A549 (cell line): ENCODE data around the gene NNMT. TPM values are rescaled to one million over a fixed set of nuclear protein-coding genes. Genes with fewer than 3 reads are reported as not detected.

ENCODE experiments used
- ATAC-seq, 2 experiments: fragments of 200-7000 bp in 1 of 2; fragments of >200 bp in 1 of 2; cut with Nextera tagmentation in 1 of 2; cut with Tn5 transposase in 1 of 2; 3 replicates each; pipeline versions ENCODE4 v1.8.0 to v1.9.1; 2018 to 2020; ENCODE audit warnings: mild to moderate bottlenecking in 1 of 2, moderate library complexity in 1 of 2
- CTCF ChIA-PET: fragments of 300-600 bp; sonication (Branson Sonifier 250); formaldehyde crosslinking; extraction: SDS; loops from one replicate; lab custom pipeline; 2021; ENCODE audit warnings: antibody characterized with exemption, inconsistent platforms; lab: Yijun Ruan, JAX
- POLR2A ChIA-PET: fragments of 350-600 bp; formaldehyde crosslinking; extraction: SDS; loops from one replicate; lab custom pipeline; 2021; ENCODE audit warnings: antibody characterized with exemption, inconsistent platforms; lab: Yijun Ruan, JAX
- DNase-seq, 2 experiments: peaks; one replicate each; pipeline versions ENCODE4 v3.0.0 to v3.0.0-alpha.2; 2011 to 2016; ENCODE audit warnings: low read depth in 1 of 2, low spot score in 1 of 2
- FAIRE-seq: peaks from 2 replicates; lab custom pipeline; 2011; peaks lifted over from hg19 to GRCh38; lab: Jason Lieb, UNC
- H3K27ac ChIP-seq, 2 experiments: fragments of >200 bp; sonication (Bioruptor Twin); formaldehyde crosslinking; 3 replicates each; pipeline ENCODE4 v1.5.1; 2016 to 2017
- H3K4me1 ChIP-seq: fragments of >200 bp; sonication (Bioruptor Twin); formaldehyde crosslinking; 3 replicates; pipeline ENCODE4 v1.6.1; 2016
- H3K4me2 ChIP-seq: fragments of >200 bp; sonication (Bioruptor Twin); formaldehyde crosslinking; 3 replicates; pipeline ENCODE4 v1.6.1; 2016
- H3K4me3 ChIP-seq: fragments of >200 bp; sonication (Bioruptor Twin); formaldehyde crosslinking; 3 replicates; pipeline ENCODE4 v1.5.1; 2016
- H3K9me3 ChIP-seq: fragments of >200 bp; sonication (Bioruptor Twin); formaldehyde crosslinking; 3 replicates; pipeline ENCODE4 v1.6.1; 2016
- BHLHE40 ChIP-seq: IDR thresholded peaks from 2 replicates; pipeline ENCODE4 v1.6.1; 2012; ENCODE audit warnings: low read depth, low read length, inconsistent platforms
- CBX2 ChIP-seq: fragments of 200-600 bp; sonication (generic); IDR thresholded peaks from 2 replicates; pipeline ENCODE4 v1.6.1; 2016; ENCODE audit warnings: low read depth, mild to moderate bottlenecking, borderline replicate concordance
- CHD2 ChIP-seq: fragments of 150-350 bp; IDR thresholded peaks from 2 replicates; pipeline ENCODE4 v1.6.1; 2014; ENCODE audit warnings: low read length; ENCODE audit not compliant: partially characterized antibody
- CHD4 ChIP-seq: fragments of 200-600 bp; sonication (generic); IDR thresholded peaks from 2 replicates; pipeline ENCODE4 v1.6.1; 2016; ENCODE audit warnings: antibody characterized with exemption, mild to moderate bottlenecking, borderline replicate concordance
- EHF ChIP-seq: fragments of 250-450 bp; sonication (Bioruptor Pico); IDR thresholded peaks from 2 replicates; pipeline ENCODE4 v1.5.0; 2020; ENCODE audit warnings: mild to moderate bottlenecking
- ESRRA ChIP-seq: fragments of 150-350 bp; IDR thresholded peaks from 2 replicates; pipeline ENCODE4 v1.6.1; 2014; ENCODE audit warnings: mild to moderate bottlenecking, low read length, borderline replicate concordance
- FOSB ChIP-seq: fragments of 250-450 bp; sonication (Bioruptor Pico); IDR thresholded peaks from 2 replicates; pipeline ENCODE4 v1.5.0; 2020; ENCODE audit warnings: mild to moderate bottlenecking, moderate library complexity
- FOXS1 ChIP-seq: fragments of 250-450 bp; sonication (Bioruptor Pico); IDR thresholded peaks from 2 replicates; pipeline ENCODE4 v1.5.0; 2020; ENCODE audit warnings: mild to moderate bottlenecking, moderate library complexity
- GATA3 ChIP-seq: IDR thresholded peaks from 2 replicates; pipeline ENCODE4 v1.6.1; 2012; ENCODE audit warnings: borderline replicate concordance
- HDAC2 ChIP-seq: fragments of 200-600 bp; sonication (generic); IDR thresholded peaks from 2 replicates; pipeline ENCODE4 v1.6.1; 2016
- HEYL ChIP-seq: fragments of 250-450 bp; sonication (Bioruptor Pico); IDR thresholded peaks from 2 replicates; pipeline ENCODE4 v1.8.0; 2021; ENCODE audit warnings: mild to moderate bottlenecking, moderate library complexity
- HOXA7 ChIP-seq: fragments of 250-450 bp; sonication (Bioruptor Pico); IDR thresholded peaks from 2 replicates; pipeline ENCODE4 v1.5.0; 2020; ENCODE audit warnings: mild to moderate bottlenecking, moderate library complexity
- HOXB13 ChIP-seq: fragments of 250-450 bp; sonication (Bioruptor Pico); IDR thresholded peaks from 2 replicates; pipeline ENCODE4 v1.5.0; 2020; ENCODE audit warnings: low read depth, mild to moderate bottlenecking, moderate library complexity
- HOXB5 ChIP-seq: fragments of 250-450 bp; sonication (Bioruptor Pico); IDR thresholded peaks from 2 replicates; pipeline ENCODE4 v1.5.0; 2020; ENCODE audit warnings: mild to moderate bottlenecking, moderate library complexity
- JUN ChIP-seq, 2 experiments: fragments of >200 bp; sonication (Bioruptor Twin); formaldehyde crosslinking; IDR thresholded peaks; 2 replicates in 1 of 2; 3 replicates in 1 of 2; pipeline ENCODE4 v1.6.1; 2016 to 2017
- KDM1A ChIP-seq: fragments of 200-600 bp; sonication (generic); IDR thresholded peaks from 2 replicates; pipeline ENCODE4 v1.6.1; 2016; ENCODE audit warnings: low read depth, mild to moderate bottlenecking
- MAZ ChIP-seq: fragments of 150-350 bp; IDR thresholded peaks from 2 replicates; pipeline ENCODE4 v1.6.1; 2014; ENCODE audit warnings: antibody characterized with exemption, low read depth, low read length, borderline replicate concordance
- NPAS2 ChIP-seq: fragments of 250-450 bp; sonication (Bioruptor Pico); IDR thresholded peaks from 2 replicates; pipeline ENCODE4 v1.8.0; 2022; ENCODE audit warnings: mild to moderate bottlenecking, moderate library complexity, borderline replicate concordance
- NR3C1 ChIP-seq: fragments of >200 bp; sonication (Bioruptor Twin); formaldehyde crosslinking; IDR thresholded peaks from 3 replicates; pipeline ENCODE4 v1.6.1; 2017
- PHF8 ChIP-seq: fragments of 200-600 bp; sonication (generic); IDR thresholded peaks from 2 replicates; pipeline ENCODE4 v1.6.1; 2016; ENCODE audit warnings: low read depth, mild to moderate bottlenecking, antibody characterized with exemption, moderate library complexity, borderline replicate concordance
- RAD21 ChIP-seq, 2 experiments: fragments of >200 bp in 1 of 2; sonication (Bioruptor Twin) in 1 of 2; formaldehyde crosslinking in 1 of 2; IDR thresholded peaks in 1 of 2; conservative IDR thresholded peaks in 1 of 2; 2 replicates in 1 of 2; 3 replicates in 1 of 2; pipeline ENCODE4 v1.6.1; 2012 to 2018; ENCODE audit warnings: inconsistent platforms in 1 of 2
- RARB ChIP-seq: fragments of 250-450 bp; sonication (Bioruptor Pico); IDR thresholded peaks from 2 replicates; pipeline ENCODE4 v1.8.0; 2021; ENCODE audit warnings: mild to moderate bottlenecking, moderate library complexity
- RCOR1 ChIP-seq: fragments of 150-350 bp; IDR thresholded peaks from 2 replicates; pipeline ENCODE4 v1.6.1; 2014; ENCODE audit warnings: antibody characterized with exemption, low read length, low read depth
- RFX5 ChIP-seq: fragments of 450-650 bp; IDR thresholded peaks from 2 replicates; pipeline ENCODE4 v1.7.1; 2014; ENCODE audit warnings: antibody characterized with exemption, mild to moderate bottlenecking, moderate library complexity
- SREBF2 ChIP-seq: fragments of 450-650 bp; IDR thresholded peaks from 2 replicates; pipeline ENCODE4 v1.6.1; 2014; ENCODE audit warnings: mild to moderate bottlenecking, moderate library complexity
- ZC3H11A ChIP-seq: fragments of 450-650 bp; IDR thresholded peaks from 2 replicates; pipeline ENCODE4 v1.6.1; 2014; ENCODE audit warnings: antibody characterized with exemption, mild to moderate bottlenecking
- ZFP36 ChIP-seq: fragments of 450-650 bp; IDR thresholded peaks from 2 replicates; pipeline ENCODE4 v1.6.1; 2014; ENCODE audit warnings: borderline replicate concordance; ENCODE audit not compliant: partially characterized antibody
- ZSCAN20 ChIP-seq: fragments of 250-450 bp; sonication (Bioruptor Pico); IDR thresholded peaks from 2 replicates; pipeline ENCODE4 v1.8.0; 2022; ENCODE audit warnings: mild to moderate bottlenecking, moderate library complexity
- WGBS: methylation state at CpG from one replicate; pipeline ENCODE4 v1.1.6; 2017; ENCODE audit errors: missing lambda C conversion rate; 5-methylcytosine and 5-hydroxymethylcytosine counted together
- polyA plus RNA-seq, 4 experiments: library from polyadenylated mRNA; depleted of rRNA in 3 of 4; stranded (reverse); fragments of >200 nt; fragmentation: RNase III in 1 of 4; extraction: RNeasy Plus Mini Kit Qiagen cat#74134 plus additional on column Dnase treatment in 1 of 4; gene quantifications; 2 replicates in 3 of 4; 3 replicates in 1 of 4; pipeline ENCODE4 v1.2.3, GENCODE V29; 2011 to 2017
- TF ChIP-seq, protein P1 (sequence below): fragments of >200 bp; sonication (Bioruptor Twin); formaldehyde crosslinking; IDR thresholded peaks from 3 replicates; pipeline ENCODE4 v1.6.1; 2016
- TF ChIP-seq, protein P2 (sequence below): fragments of >200 bp; sonication (Bioruptor Twin); formaldehyde crosslinking; IDR thresholded peaks from 2 replicates; pipeline ENCODE4 v1.6.1; 2016

The NNMT gene
- polyA plus RNA-seq, 2 of the 4 experiments (the other 2 are of a cell fraction), result 285 to 421 TPM

DNA sequence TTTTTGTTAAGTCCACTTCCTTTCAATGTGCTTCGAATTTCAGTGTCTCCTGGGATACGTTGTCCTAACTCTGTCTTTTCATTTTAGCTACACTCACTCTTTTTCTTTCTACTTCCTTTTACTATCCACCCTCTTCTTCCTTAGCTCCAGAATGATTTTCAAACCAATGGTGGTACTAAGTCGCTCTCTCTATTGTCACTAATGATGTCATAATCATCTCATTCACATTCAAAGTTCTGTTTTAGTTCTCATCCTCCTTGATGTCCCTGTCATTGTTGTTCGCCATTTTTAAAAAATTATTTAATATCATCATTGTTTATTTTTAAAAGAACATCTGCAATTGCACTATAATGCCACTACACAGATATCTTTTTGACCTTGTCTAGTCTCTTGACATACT lies 47.3 kb downstream of the NNMT start:
- no peak for FAIRE-seq
- no peak for ATAC-seq
- CTCF ChIA-PET, result no interaction called here
- H3K4me1 ChIP-seq, result peaks cover 7% of the 10 kb centered on the region; the same call in 1 of the 3 replicates
- H3K4me3 ChIP-seq, result no peak overlapping the region
- POLR2A ChIA-PET, result no interaction called here
- DNase-seq, result no peak
- no peak overlapping the region for H3K4me2 ChIP-seq
- TF ChIP-seq NPAS2 (CRISPR knock-in tag) (no peak), HOXB13 (CRISPR knock-in tag) (no peak), CBX2 (no peak), ZC3H11A (no peak), HOXB5 (CRISPR knock-in tag) (no peak), RFX5 (no peak), ESRRA (no peak), HDAC2 (no peak), CHD2 (no peak), RAD21 (conservative IDR thresholded peaks at IDR 0.05 in 1 of 2, IDR thresholded peaks at IDR 0.05 in 1 of 2) (no peak)
- TF ChIP-seq, protein P1, sequence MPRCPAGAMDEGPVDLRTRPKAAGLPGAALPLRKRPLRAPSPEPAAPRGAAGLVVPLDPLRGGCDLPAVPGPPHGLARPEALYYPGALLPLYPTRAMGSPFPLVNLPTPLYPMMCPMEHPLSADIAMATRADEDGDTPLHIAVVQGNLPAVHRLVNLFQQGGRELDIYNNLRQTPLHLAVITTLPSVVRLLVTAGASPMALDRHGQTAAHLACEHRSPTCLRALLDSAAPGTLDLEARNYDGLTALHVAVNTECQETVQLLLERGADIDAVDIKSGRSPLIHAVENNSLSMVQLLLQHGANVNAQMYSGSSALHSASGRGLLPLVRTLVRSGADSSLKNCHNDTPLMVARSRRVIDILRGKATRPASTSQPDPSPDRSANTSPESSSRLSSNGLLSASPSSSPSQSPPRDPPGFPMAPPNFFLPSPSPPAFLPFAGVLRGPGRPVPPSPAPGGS, result no peak
- WGBS, result 82% methylated on average over 4 of the region's 4 CpGs
- no peak overlapping the region for H3K27ac ChIP-seq
- H3K9me3 ChIP-seq, result no peaks in the 10 kb centered on the region; the same call in 2 of the 3 replicates

DNA sequence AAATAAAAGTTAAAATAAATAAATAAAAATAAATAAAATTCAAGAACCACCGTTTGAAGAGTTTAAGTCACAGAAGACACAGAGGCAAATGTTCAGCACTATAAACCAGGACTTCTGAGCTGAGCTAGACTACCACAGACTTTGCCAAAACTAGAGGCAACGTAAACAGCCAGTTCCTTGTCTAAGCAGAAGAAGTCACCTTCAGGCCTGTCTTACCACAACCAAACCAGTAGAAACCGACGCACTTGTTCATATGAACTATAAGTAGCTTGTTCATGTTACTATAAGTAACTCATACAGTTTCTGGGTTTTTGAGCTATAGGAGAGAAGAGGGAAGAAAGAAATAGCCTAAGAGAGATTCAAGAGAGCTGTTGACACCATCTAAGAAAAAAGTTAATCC lies 48.3 kb downstream of the NNMT start:
- TF ChIP-seq HOXB13 (CRISPR knock-in tag), result no peak
- no peak for TF ChIP-seq RAD21 (conservative IDR thresholded peaks at IDR 0.05 in 1 of 2, IDR thresholded peaks at IDR 0.05 in 1 of 2)
- TF ChIP-seq FOXS1 (CRISPR knock-in tag), result no peak
- no peak for TF ChIP-seq ZFP36
- TF ChIP-seq CHD2, result no peak
- TF ChIP-seq KDM1A, result no peak
- no peak for TF ChIP-seq ZC3H11A
- TF ChIP-seq BHLHE40, result no peak
- no peak for TF ChIP-seq HOXB5 (CRISPR knock-in tag)
- no peak for TF ChIP-seq ZSCAN20 (CRISPR knock-in tag)
- no peak for TF ChIP-seq MAZ
- no peak for TF ChIP-seq CHD4
- no peak for TF ChIP-seq JUN (IDR thresholded peaks at IDR 0.05)
- no peak for TF ChIP-seq FOSB
- no peak for TF ChIP-seq RCOR1
- TF ChIP-seq HOXA7, result no peak
- no peak for TF ChIP-seq NPAS2 (CRISPR knock-in tag)
- no peak for TF ChIP-seq HEYL (CRISPR knock-in tag)
- no peak for TF ChIP-seq NR3C1
- no peak for TF ChIP-seq EHF (CRISPR knock-in tag)
- Histone ChIP-seq H3K27ac (no peak overlapping the region), H3K4me1 (peaks cover 7% of the 10 kb centered on the region; the same call in 1 of the 3 replicates), H3K9me3 (no peaks in the 10 kb centered on the region; the same call in 2 of the 3 replicates), H3K4me2 (no peak overlapping the region), H3K4me3 (no peak overlapping the region)
- 56% methylated on average over 4 of the region's 4 CpGs for WGBS
- FAIRE-seq (no peak), ATAC-seq (no peak), DNase-seq (no peak)
- ChIA-PET POLR2A (no interaction called here), CTCF (no interaction called here)

DNA sequence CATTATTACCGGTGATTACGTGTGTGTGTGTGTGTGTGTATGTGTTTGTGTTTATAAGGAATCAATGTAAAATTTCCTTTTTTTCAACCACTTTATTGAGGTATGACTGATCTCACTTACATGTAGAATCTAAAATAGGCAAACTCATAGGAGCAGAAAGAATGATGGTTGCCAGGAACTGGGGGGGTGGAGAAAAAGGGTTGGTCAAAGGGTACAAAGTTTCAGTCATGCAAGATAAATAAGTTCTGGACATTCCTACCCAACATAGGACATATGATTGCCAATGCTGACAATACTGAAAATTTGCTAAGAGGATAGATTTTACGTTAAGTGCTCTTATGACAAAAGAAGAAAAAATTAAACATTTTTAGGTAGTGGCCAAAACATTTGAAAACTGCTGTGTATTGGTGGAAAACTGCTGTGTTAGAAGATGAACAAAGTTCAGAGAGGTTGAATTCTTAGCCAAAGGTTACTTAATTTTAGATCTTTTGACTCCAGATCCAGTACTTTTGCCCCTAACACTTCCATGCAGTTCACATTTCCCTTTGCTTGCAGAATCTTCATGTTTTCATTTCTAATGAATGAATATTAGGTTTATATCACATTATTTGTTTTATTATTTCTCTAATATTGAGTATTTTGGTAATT lies 49.5 kb downstream of the NNMT start:
- Histone ChIP-seq H3K4me1 (peaks cover 3% of the 10 kb centered on the region; the same call in 1 of the 3 replicates), H3K27ac (no peak overlapping the region), H3K9me3 (no peaks in the 10 kb centered on the region; the same call in 2 of the 3 replicates), H3K4me2 (peak overlapping the region; percentile 49), H3K4me3 (no peak overlapping the region)
- no peak for ATAC-seq
- ChIA-PET CTCF (no interaction called here), POLR2A (no interaction called here)
- no peak for DNase-seq
- TF ChIP-seq PHF8 (no peak), HDAC2 (no peak), SREBF2 (no peak), RARB (CRISPR knock-in tag) (no peak), FOXS1 (CRISPR knock-in tag) (no peak), HOXB5 (CRISPR knock-in tag) (no peak), ZFP36 (no peak), GATA3 (no peak)
- TF ChIP-seq, protein P2, sequence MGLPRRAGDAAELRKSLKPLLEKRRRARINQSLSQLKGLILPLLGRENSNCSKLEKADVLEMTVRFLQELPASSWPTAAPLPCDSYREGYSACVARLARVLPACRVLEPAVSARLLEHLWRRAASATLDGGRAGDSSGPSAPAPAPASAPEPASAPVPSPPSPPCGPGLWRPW, result no peak
- FAIRE-seq, result no peak
- WGBS, result 97% methylated on average over 2 of the region's 3 CpGs
